CD4-positive, alpha-beta T cell treated with Interleukin-2 at 100 ng/mL for 4 hours (primary cell): Measurements from ENCODE around the gene TRIM54.
"Not testable (repeated sequence)": the region's sequence is repeated elsewhere in the genome, so short reads cannot be mapped to it uniquely, and the experiment has no call there.

Experiments
- DNase-seq: peaks from one replicate; pipeline ENCODE4 v3.0.0-alpha.2; 2020; ENCODE audit warnings: low spot score

TRIM54 gene

DNA sequence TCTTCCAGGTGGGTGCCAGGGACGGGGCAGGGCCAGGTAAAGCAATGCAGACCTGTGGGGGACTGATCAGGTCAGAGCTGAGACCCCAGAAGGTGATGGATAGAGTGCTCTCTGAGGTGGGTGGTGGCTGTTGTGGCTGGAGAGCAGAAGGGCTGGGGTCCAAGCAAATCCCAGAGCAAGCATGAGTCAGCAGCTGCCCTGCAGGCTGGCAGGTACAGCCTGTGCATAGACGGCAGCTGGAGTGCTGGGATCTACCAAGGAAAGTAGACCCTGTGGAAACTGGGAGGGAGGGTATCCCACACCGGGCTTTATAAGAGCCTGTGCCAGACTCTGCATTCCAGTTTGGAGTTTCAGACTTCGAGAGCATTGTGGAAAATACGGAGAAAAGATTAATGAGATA, 663 bp downstream of the TRIM54 start:
- no peak for DNase-seq

- DNase-seq, result no peak
Measured at GRCh38 chr2:27284996-27285395, 2.8 kb downstream of the TRIM54 start.

GRCh38 chr2:27285481-27285880, 3.3 kb downstream of the TRIM54 start:
- no peak for DNase-seq

GRCh38 chr2:27288610-27289009, 6.4 kb downstream of the TRIM54 start:
- DNase-seq, result no peak

GRCh38 chr2:27290549-27290948, 8.3 kb downstream of the TRIM54 start:
- DNase-seq, result no peak

- no peak for DNase-seq
Measured at GRCh38 chr2:27291865-27292264, 9.6 kb downstream of the TRIM54 start.

DNA sequence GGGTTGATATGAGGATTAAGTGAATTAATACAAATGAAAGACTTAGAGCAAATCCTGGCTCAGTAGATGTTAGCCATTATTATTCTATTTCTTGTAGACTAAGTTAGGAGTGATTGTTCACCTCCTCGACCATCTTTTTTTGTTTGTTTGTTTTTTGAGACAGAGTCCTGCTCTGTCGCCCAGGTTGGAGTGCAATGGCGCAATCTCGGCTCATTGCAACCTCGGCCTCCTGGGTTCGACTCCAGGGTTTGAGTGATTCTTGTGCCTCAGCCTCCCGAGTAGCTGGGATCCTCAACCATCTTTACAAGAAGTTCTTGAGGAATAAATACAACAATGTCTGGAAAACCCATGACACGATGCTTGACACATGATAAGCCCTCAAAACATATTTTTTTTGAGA, 12.7 kb downstream of the TRIM54 start:
- no peak for DNase-seq

- DNase-seq, result no peak
Measured at GRCh38 chr2:27296481-27296880, 14.3 kb downstream of the TRIM54 start.

GRCh38 chr2:27297195-27297594, 15.0 kb downstream of the TRIM54 start:
- DNase-seq, result no peak

DNA sequence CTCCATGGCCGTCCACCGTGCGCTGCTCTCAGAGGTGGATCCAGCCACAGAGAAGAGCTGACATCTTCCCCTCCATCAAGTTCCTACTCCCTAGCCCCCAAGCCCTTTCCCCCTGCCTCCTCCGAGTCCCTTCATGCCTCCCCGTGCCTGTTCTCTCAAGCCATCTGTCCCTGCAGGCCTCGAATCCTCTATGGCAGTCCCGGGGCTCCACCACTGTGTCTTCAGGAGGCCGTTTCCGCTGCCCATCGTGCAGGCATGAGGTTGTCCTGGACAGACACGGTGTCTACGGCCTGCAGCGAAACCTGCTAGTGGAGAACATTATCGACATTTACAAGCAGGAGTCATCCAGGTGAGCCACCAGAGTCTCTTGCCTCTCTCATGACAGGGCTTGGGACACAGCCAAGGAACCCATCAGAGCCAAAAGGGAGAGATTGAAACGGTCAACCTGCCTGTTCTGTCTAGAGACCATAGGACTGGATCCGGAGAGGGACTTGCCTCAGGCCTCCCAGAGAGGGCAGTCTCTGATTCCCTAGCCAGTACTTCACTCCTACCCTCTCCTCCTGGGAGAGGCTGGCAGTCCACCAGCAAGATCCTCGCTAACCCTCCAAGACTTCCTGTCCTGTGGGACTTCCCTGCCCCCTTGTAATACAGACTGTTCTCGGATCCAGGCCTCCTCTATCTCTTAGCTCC, 16.3 kb downstream of the TRIM54 start:
- no peak for DNase-seq

GRCh38 chr2:27300606-27301005, 18.4 kb downstream of the TRIM54 start:
- not testable (repeated sequence) for DNase-seq

DNA sequence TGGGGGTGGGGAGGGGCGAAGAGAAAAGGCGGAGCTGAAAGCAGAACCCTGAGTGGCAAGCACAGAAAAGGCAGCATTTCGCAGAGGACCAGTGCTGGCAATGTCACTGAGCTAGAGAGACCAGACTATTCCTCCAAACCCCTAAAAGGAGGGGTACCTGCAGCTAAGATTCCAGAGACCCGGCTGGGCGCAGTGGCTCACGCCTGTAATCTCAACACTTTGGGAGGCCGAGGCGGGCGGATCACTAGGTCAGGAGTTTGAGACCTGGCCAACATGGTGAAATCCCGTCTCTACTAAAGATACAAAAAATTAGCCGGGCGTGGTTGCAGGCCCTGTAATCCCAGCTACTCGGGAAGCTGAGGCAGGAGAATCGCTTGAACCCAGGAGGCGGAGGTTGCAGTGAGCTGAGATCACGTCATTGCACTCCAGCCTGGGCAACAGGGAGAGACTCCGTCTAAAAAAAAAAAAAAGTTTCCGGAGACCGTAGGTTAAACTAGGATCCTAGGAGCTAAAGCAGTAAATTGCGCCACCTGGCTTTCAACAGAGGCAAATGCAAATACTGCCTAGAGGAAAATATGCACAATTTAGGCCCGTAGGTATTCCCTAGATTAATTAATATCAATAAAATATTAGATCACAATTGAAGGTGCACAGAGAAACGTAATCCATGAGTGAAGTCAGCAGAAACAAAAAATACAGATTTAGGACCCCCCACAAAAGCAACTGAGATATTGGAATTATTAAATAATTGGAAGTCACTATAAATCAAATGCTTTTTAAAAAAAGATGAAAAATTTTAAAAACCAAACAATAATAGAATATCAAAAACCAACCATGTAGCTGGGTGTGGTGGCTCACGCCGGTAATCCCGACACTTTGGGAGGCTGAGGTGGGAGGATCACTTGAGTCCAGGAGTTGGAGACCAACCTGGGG, 21.1 kb downstream of the TRIM54 start:
- peak; percentile 62 for DNase-seq

- DNase-seq, result no peak
Measured at GRCh38 chr2:27304488-27305240, 22.4 kb downstream of the TRIM54 start.

- DNase-seq, result no peak
Measured at GRCh38 chr2:27305516-27305915, 23.3 kb downstream of the TRIM54 start.

DNA sequence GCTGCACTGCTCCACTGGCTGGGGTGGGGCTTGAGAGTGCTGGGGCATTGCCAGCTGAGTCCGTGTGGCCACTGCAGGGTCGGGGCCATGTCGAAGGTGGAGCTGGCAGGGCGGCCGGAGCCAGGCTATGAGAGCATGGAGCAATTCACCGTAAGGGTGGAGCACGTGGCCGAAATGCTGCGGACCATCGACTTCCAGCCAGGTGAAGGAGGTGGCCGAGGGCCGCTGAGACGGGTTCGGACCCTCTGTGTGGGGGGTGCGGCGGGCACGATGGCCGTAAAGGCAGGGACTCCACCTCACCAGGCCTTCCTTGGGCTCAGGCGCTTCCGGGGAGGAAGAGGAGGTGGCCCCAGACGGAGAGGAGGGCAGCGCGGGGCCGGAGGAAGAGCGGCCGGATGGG, 23.9 kb downstream of the TRIM54 start:
- no peak for DNase-seq

DNA sequence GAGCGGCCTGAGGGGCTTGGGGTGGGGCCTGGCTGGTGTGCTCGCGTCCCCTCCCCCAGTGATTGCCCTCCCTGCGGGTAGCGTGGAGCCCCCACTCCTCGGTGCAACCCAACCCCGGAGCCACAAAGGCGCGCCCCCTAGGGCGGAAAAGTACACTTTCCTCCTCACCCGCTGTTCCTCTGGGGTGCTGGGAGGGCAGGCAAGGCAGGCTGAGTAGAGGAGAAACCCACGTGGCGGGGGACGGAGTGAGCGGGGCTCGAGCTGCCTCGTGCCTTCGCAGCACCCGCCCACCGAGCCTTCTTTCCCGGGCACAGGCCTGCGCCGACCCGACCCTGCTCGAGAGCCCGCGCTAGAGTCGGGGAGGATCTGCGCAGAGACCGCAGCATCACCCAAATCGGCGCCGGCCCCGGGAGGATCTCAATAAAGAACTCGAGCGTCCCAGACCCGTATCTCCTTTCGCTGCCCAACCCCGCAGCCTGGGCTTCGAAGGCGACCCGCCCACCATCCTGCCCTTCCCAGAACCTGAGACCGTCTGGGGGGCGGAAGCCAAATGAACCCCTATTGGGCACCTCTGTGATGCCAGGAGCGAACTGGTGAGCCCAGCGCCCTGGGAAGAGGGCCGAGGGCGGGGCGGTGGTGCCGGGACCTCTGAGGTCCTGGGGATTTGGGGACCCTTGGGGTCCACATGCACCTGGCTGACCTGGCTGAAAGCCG, 24.5 kb downstream of the TRIM54 start:
- DNase-seq, result no peak

DNA sequence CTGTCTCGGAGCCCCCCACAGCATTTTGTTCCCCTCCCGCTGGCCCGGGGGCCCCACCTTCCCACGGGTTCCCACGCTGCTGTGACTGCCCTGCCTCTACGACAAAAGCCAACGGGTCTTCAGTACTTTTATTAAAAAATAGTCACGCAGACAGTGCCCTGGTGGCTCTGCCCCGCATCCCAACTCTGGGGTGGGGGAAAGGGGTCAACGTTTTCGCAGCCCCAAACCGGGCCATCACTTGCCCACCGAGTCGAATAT, 25.0 kb downstream of the TRIM54 start:
- DNase-seq, result no peak

- DNase-seq, result no peak
Measured at GRCh38 chr2:27307545-27308358, 25.5 kb downstream of the TRIM54 start.

GRCh38 chr2:27308359-27308881, 26.2 kb downstream of the TRIM54 start, which contains the start of gene UCN:
Gene UCN, minus strand, starts transcription at chr2:27308445. Its CDS starts 550 bp downstream, at chr2:27307895.
- no peak for DNase-seq

GRCh38 chr2:27309651-27310050, 27.4 kb downstream of the TRIM54 start:
- no peak for DNase-seq

- DNase-seq, result no peak
Measured at GRCh38 chr2:27312152-27312551, 29.9 kb downstream of the TRIM54 start.
